ENCODE results near the gene LCNL1. TPM values are rescaled to one million over a fixed set of nuclear protein-coding genes. Genes with fewer than 3 reads are reported as not detected.

Gene LCNL1
- total RNA-seq, 1 donor from 2014 or later = 1.9 TPM

DNA sequence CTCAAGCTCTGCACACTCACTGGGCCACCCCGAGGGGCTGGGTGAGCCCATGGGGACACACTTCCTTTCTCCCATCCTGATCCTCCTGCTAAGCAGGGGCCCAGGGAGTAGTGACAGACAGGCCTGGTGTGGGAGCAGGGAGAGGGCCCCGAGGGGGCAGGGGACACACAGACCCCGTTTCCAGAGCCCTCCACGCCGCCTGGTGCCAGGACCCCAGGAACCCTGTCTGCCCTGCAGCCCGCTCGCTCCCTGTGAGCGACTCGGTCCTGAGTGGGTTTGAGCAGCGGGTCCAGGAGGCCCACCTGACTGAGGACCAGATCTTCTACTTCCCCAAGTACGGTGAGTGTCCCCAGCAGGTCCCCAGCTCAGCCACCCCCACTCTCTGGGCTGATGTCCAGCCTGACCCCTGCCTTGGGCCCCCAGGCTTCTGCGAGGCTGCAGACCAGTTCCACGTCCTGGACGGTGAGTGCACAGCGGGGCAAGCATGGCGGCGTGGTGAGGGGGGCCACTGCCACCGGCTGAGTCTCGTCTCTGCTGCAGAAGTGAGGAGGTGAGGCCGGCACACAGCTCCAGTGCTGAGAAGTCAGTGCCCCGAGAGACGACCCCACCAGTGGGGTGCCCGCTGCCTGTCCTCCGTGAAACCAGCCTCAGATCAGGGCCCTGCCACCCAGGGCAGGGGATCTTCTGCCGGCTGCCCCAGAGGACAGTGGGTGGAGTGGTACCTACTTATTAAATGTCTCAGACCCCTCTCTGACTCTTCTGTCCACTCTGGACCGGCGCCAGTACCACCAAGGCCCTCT lies 36.4 kb upstream of the LCNL1 start:
- intact Hi-C loops (cut with DNase I) = no loop called here
- peaks cover 47% of the 10 kb centered on the region for H3K4me1 ChIP-seq
- TF ChIP-seq, protein P1, sequence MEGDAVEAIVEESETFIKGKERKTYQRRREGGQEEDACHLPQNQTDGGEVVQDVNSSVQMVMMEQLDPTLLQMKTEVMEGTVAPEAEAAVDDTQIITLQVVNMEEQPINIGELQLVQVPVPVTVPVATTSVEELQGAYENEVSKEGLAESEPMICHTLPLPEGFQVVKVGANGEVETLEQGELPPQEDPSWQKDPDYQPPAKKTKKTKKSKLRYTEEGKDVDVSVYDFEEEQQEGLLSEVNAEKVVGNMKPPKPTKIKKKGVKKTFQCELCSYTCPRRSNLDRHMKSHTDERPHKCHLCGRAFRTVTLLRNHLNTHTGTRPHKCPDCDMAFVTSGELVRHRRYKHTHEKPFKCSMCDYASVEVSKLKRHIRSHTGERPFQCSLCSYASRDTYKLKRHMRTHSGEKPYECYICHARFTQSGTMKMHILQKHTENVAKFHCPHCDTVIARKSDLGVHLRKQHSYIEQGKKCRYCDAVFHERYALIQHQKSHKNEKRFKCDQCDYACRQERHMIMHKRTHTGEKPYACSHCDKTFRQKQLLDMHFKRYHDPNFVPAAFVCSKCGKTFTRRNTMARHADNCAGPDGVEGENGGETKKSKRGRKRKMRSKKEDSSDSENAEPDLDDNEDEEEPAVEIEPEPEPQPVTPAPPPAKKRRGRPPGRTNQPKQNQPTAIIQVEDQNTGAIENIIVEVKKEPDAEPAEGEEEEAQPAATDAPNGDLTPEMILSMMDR (IDR thresholded peaks at IDR 0.05) = no peak

DNA sequence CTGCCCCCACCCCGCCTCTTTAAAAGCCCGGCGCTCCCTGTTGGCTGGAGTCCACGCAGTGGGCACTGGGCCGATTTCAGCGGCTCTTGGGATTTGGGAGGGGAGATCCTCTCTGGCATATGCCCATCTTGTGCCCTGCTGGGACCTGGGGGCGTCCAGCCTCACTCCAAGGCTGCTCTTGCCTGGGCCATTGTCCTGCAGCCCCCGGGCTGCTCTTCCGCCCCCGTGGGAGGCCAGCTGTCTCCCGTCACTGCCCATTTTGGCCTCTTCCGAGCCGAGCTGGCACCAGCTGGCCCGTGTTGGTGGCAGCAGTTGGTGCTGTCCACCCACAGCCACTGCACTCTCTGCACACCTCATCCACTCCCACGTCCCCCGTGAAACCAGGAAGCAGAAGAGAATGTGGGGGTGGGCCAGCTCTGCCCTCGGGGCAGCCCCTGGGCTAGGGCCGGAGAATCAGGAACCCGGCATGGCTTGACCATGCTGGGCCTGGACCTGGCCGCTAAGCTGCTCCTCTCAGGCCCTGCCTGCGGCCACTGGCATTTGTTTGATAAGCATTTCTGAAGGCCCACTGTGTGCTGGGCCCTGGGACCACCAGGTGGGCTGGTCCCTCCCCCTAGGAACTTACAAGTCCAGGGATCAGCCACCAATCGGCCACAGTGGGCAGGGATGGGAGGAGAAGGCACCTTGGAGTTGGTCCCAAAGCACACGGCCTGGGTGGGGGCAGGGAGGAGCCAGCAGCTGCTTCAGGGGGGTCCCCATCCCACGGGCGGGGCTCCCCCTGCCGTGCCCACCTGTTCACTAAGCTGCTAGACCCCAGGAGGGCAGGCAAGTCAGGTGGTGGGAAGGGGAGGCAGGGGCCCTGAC lies 35.5 kb upstream of the LCNL1 start:
- Histone ChIP-seq H3K4me3 (no peak overlapping the region), H3K36me3 (peaks cover 9% of the 10 kb centered on the region), H3K4me1 (peaks cover 47% of the 10 kb centered on the region), H3K27me3 (ENCODE audit: low read depth) (no peaks in the 10 kb centered on the region), H3K9me3 (no peaks in the 10 kb centered on the region), H3K27ac (peak overlapping the region; percentile 2)
- no peak for DNase-seq
- no peak for ATAC-seq
- intact Hi-C loops (cut with DNase I) = no loop called here
- TF ChIP-seq, protein P1 (IDR thresholded peaks at IDR 0.05) = no peak

More for the DNA sequence above, 36.4 kb upstream of the LCNL1 start:
- peaks cover 18% of the 10 kb centered on the region for H3K36me3 ChIP-seq
- DNase-seq = no peak
- no peaks in the 10 kb centered on the region for H3K9me3 ChIP-seq
- no peak for ATAC-seq
- H3K27ac ChIP-seq = no peak overlapping the region
- H3K4me3 ChIP-seq = no peak overlapping the region
- H3K27me3 ChIP-seq (ENCODE audit: low read depth) = no peaks in the 10 kb centered on the region

DNA sequence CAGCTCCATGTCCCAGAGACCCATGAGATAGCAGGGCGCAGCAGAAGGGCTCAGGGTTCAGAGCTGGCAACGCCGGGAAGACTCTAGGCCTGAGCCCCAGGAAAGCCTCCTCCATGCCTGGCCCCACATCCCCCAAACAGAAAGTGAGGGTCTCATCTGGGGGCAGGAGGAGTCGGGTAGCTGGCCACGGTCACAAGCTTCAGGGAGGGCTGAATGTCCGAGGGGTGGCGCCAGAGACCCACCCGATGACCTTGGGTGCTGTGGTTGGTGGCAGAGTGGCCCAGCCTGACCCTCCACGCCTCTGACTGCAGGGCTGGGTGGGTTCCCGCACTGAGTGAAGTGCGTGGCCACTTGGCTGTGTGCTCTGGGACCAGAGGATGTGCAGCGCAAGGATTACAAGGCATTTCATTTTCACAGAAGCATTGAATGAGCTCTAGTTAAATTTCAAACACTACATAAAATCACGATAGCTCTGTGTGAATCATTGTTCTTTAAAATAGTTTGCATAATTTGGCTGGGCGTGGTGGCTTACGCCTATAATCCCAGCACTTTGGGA lies 34.8 kb upstream of the LCNL1 start:
- intact Hi-C loops (cut with DNase I) = no loop called here
- peaks cover 2% of the 10 kb centered on the region for H3K36me3 ChIP-seq
- no peak overlapping the region for H3K4me3 ChIP-seq
- H3K4me1 ChIP-seq = peaks cover 44% of the 10 kb centered on the region
- no peaks in the 10 kb centered on the region for H3K27me3 ChIP-seq (ENCODE audit: low read depth)
- no peak for DNase-seq
- no peak for ATAC-seq
- H3K9me3 ChIP-seq = no peaks in the 10 kb centered on the region
- TF ChIP-seq, protein P1 (IDR thresholded peaks at IDR 0.05) = peak; percentile 57
- peak overlapping the region; percentile 2 for H3K27ac ChIP-seq

DNA sequence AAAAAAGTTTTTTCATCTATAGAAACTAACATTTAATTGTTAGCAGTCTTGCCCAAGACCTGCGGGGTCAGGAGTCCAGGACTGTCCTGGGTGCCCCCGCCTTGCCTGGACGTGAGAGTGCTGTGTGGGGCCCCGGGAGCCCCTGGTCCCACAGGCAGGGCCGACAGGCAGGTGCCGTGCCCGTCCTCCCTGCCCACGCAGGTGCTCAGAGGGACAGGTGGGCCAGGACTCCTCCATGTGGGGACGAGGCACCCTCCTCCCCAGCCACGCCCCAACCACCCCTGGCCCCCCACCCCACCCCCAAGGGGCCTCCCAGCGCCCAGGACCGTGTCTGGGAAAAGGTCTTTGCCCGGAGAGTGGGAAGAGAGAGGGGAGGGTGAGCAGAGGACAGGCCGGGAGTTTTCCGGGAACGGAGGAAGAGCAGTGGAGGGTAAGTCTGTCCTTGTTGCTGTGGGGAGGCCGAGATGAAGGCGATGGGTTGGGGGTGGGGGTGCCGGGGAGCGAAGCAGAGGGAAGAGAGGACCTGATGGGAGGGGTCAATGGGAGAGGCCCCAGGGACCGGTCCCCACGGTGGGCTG lies 33.5 kb upstream of the LCNL1 start:
- ATAC-seq (peak in 1 of 2 donors; percentile 7), DNase-seq (no peak)
- H3K36me3 ChIP-seq = no peaks in the 10 kb centered on the region
- H3K9me3 ChIP-seq = no peaks in the 10 kb centered on the region
- peak overlapping the region; percentile 88 for H3K27ac ChIP-seq
- intact Hi-C loops (cut with DNase I) = no loop called here
- TF ChIP-seq, protein P1 (IDR thresholded peaks at IDR 0.05) = no peak
- peak overlapping the region; percentile 81 for H3K4me3 ChIP-seq
- H3K27me3 ChIP-seq (ENCODE audit: low read depth) = no peaks in the 10 kb centered on the region
- peaks cover 40% of the 10 kb centered on the region for H3K4me1 ChIP-seq

Measured in lower lobe of right lung (tissue), 2 donors.